ENCODE data around the gene AKAP14.
"Not testable (repeated sequence)": the region's sequence is repeated elsewhere in the genome, so short reads cannot be mapped to it uniquely, and the experiment has no call there.

AKAP14 gene

DNA sequence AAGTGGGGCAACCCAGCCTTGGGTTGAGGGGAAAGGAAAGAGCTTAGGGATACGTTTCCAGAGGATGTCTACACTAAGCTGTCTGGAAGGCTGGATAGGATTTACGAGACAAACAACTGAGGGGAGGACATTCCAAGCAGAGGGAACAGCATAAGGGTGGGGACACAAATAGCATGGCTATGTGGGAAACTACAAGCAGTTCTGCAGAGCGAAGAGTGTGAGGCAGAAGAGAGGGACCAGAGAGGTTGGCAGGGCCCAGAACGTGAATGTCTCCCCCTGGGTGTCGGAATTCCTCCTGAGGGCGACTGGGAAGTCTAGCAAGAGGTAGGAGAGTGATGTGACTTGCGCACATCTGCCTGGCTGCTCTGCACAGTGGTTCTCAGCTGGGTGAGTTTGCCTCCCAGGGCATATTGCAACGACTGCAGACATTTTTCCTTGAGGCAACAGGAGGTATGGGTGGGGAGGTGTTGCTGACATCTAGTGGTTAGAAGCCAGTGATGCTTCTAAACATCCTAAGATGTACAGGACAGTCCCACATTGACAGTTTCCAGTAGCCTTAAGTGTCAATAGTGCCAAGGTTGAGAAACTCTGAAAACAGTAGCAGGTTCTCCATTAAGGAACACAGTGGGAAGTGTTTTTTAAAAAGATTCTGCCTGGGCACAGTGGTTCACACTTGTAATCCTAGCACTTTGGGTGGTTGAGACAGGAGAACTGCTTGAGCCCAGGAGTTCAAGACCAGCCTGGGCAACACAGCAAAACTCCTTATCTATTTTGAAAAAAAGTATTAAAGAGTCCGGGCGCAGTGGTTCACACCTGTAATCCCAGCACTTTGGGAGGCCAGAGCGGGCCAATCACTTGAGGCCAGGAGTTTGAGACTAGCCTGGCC, 14.9 kb upstream of the AKAP14 start:
- H3K27me3 ChIP-seq (ENCODE audit: control insufficient read depth, insufficient read depth, low read length), result no peaks in the 10 kb centered on the region
- H3K4me2 ChIP-seq (ENCODE audit: low read length), result no peak overlapping the region
- H3K36me3 ChIP-seq (ENCODE audit: control insufficient read depth, insufficient read depth, low read length), result no peaks in the 10 kb centered on the region
- H3K4me3 ChIP-seq (ENCODE audit: low read depth, low read length), result no peak overlapping the region
- no peaks in the 10 kb centered on the region for H3K79me2 ChIP-seq
- H3K9ac ChIP-seq, result no peak overlapping the region
- TF ChIP-seq, protein P1, sequence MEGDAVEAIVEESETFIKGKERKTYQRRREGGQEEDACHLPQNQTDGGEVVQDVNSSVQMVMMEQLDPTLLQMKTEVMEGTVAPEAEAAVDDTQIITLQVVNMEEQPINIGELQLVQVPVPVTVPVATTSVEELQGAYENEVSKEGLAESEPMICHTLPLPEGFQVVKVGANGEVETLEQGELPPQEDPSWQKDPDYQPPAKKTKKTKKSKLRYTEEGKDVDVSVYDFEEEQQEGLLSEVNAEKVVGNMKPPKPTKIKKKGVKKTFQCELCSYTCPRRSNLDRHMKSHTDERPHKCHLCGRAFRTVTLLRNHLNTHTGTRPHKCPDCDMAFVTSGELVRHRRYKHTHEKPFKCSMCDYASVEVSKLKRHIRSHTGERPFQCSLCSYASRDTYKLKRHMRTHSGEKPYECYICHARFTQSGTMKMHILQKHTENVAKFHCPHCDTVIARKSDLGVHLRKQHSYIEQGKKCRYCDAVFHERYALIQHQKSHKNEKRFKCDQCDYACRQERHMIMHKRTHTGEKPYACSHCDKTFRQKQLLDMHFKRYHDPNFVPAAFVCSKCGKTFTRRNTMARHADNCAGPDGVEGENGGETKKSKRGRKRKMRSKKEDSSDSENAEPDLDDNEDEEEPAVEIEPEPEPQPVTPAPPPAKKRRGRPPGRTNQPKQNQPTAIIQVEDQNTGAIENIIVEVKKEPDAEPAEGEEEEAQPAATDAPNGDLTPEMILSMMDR (IDR thresholded peaks at IDR 0.05), result peak; percentile 42
- no peak overlapping the region for H2AFZ ChIP-seq
- H3K27ac ChIP-seq, result no peak overlapping the region
- no peaks in the 10 kb centered on the region for H3K4me1 ChIP-seq
- no peaks in the 10 kb centered on the region for H3K9me3 ChIP-seq (ENCODE audit: control insufficient read depth, low read length)

DNA sequence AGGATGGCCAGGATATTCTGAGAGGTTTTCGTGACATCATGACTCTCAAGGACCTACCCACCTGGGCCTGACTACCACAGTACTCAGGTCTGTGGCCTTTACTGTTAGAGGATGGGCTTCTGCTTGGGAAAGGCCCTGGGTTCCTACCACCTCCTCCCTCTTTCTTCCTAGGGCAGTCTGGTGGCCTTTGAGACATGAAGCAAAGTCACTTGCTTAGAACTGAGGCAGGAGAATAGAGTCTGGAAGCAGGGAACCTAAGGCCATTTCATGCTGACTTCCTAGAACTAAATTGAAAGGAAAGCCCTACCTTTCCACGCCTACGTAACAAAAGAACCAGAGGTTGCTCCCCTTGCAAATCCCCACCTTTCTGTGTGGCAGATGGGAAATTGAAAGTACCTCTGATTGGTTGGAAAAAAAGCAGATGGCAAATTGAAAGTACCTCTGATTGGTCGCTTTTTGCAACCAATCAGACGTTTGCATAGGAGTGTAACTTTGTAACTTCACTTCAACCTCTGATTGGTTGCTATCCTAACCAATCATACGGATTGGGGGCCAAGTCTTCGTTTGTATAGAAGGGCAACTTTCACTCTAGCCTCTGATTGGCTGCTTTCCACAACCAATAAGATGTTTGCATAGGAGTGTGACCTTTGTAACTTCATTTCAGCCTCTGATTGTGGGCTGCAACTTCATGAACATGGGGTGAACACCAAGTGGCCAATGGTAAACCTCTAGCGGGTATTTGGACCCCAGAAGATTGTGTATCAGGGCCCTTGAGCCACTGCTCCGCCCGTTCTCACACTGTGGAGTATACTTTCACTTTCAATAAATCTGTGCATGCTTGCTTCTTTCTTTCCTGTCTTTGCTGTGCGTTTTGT, 9.9 kb upstream of the AKAP14 start:
- H3K4me1 ChIP-seq, result no peaks in the 10 kb centered on the region
- no peak overlapping the region for H2AFZ ChIP-seq
- TF ChIP-seq, protein P1 (IDR thresholded peaks at IDR 0.05), result no peak
- H3K36me3 ChIP-seq (ENCODE audit: control insufficient read depth, insufficient read depth, low read length), result no peaks in the 10 kb centered on the region
- no peaks in the 10 kb centered on the region for H3K9me3 ChIP-seq (ENCODE audit: control insufficient read depth, low read length)
- no peak overlapping the region for H3K9ac ChIP-seq
- no peak overlapping the region for H3K27ac ChIP-seq
- H3K4me2 ChIP-seq (ENCODE audit: low read length), result no peak overlapping the region
- H3K4me3 ChIP-seq (ENCODE audit: low read depth, low read length), result no peak overlapping the region
- H3K27me3 ChIP-seq (ENCODE audit: control insufficient read depth, insufficient read depth, low read length), result no peaks in the 10 kb centered on the region
- H3K79me2 ChIP-seq, result no peaks in the 10 kb centered on the region

DNA sequence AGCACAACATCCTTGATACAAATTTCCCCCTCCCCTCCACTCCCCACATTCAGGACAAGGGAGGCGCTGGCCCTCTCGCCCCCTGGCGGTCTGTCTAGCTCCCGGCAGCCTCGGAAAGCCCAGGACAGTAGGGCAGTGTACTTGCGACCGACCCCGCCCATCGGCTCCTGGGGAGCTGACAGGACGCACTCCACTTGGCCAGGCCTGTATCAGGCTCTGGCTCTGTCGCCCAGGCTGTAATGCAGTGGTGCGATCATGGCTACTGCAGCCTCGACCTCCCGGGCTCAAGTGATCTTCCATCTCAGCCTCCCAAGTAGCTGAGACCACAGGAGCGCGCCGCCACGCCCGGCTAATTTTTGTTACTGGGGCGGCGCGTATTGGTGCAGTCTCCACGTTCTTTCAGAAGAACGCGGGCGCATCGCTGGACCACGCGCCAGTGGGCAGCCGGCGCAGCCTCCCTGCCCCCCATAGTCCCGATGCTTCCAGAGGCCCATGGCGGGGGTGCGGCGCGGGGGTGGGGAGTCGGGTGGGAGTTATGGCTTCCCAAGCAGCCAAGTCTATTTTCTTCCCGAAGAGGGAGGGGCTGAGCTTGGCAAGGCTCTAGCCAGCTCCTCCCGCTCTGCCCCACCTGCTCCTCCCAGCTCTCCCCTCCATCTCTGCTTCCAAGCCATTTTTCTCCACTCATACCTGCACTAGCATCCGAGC, 7.8 kb upstream of the AKAP14 start:
- Histone ChIP-seq H3K27ac (no peak overlapping the region), H3K4me3 (ENCODE audit: low read depth, low read length) (no peak overlapping the region), H3K79me2 (no peaks in the 10 kb centered on the region), H3K9me3 (ENCODE audit: control insufficient read depth, low read length) (no peaks in the 10 kb centered on the region), H3K9ac (no peak overlapping the region), H3K4me1 (no peaks in the 10 kb centered on the region), H2AFZ (peak overlapping the region; percentile 86), H3K27me3 (ENCODE audit: control insufficient read depth, insufficient read depth, low read length) (no peaks in the 10 kb centered on the region), H3K36me3 (ENCODE audit: control insufficient read depth, insufficient read depth, low read length) (no peaks in the 10 kb centered on the region), H3K4me2 (ENCODE audit: low read length) (peak overlapping the region; percentile 53)
- TF ChIP-seq, protein P1 (IDR thresholded peaks at IDR 0.05), result peak; percentile 36

DNA sequence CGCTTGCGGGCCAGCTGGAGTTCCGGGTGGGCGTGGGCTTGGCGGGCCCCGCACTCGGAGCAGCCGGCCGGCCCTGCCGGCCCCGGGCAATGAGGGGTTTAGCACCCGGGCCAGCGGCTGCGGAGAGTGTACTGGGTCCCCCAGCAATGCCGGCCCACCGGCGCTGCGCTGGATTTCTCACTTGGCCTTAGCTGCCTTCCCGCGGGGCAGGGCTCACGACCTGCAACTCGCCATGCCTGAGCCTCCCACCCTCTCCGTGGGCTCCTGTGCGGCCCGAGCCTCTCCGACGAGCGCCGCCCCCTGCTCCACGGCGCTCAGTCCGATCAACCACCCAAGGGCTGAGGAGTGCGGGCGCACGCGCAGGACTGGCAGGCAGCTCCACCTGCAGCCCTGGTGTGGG, 5.1 kb upstream of the AKAP14 start:
- not testable (repeated sequence) for H3K9me3 ChIP-seq (ENCODE audit: control insufficient read depth, low read length); H3K79me2 ChIP-seq; H3K4me2 ChIP-seq (ENCODE audit: low read length); H3K9ac ChIP-seq; H3K27me3 ChIP-seq (ENCODE audit: control insufficient read depth, insufficient read depth, low read length); H3K4me3 ChIP-seq (ENCODE audit: low read depth, low read length); H3K36me3 ChIP-seq (ENCODE audit: control insufficient read depth, insufficient read depth, low read length); H3K4me1 ChIP-seq; H3K27ac ChIP-seq; H2AFZ ChIP-seq

DNA sequence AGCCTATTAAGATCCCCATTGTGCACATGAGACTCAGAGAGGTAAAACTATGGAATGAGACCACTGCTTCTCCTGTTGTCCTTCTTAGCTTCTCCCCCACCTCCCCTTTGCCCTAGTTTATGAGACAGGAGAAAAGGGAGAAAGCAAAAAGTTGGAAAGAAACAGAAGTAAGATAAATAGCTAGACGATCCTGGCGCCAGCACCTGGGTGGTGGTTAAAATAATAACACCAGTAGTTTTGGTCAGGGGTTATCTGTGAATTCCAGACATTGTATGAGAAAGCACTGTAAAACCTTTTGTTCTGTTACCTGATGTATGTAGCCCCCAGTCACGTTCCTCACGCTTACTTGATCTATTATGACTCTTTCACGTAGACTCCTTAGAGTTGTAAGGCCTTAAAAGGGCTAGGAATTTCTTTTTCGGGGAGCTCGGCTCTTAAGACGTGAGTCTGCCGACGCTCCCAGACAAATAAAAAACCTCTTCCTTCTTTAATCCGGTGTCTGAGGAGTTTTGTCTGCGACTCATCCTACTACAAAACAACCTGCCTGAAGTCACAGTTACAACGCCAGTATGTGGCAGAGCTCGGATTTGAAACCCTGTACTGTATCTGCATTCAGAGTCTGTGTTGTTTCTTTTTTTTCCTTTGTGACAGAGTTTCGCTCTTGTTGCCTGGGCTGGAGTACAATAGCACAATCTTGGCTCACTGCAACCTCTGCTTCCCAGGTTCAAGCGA, 3.6 kb upstream of the AKAP14 start:
- not testable (repeated sequence) for H3K36me3 ChIP-seq (ENCODE audit: control insufficient read depth, insufficient read depth, low read length); H3K4me1 ChIP-seq; H3K4me3 ChIP-seq (ENCODE audit: low read depth, low read length); H2AFZ ChIP-seq; H3K9ac ChIP-seq; H3K9me3 ChIP-seq (ENCODE audit: control insufficient read depth, low read length); H3K79me2 ChIP-seq; H3K4me2 ChIP-seq (ENCODE audit: low read length); H3K27ac ChIP-seq; H3K27me3 ChIP-seq (ENCODE audit: control insufficient read depth, insufficient read depth, low read length)
